ENCODE results near the gene JPT1.
A peak's percentile ranks its signal among the peaks of the same experiment; 100 is the strongest.

Gene JPT1

DNA sequence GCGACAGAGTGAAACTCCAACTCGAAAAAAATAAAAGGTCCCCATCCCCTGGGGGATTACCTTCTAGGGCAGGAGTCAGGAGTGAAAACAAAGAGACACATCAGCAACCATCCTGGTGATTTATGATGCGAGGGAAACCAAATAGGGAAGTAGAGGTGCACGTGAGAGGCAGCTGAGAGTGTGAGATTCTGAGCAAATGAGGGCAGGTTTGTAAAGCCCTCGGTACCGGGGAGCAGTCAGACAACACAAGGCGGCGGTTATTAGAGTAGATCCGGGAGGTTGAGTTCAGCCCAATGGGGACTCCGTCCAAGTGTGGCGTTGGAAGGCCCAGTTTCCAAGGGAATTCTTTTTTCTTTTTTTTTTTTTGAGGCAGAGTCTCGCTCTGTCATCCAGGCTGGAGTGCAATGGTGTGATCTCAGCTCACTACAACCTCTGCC is 51.9 kb downstream of the JPT1 start:
- DNase-seq = no peak

DNA sequence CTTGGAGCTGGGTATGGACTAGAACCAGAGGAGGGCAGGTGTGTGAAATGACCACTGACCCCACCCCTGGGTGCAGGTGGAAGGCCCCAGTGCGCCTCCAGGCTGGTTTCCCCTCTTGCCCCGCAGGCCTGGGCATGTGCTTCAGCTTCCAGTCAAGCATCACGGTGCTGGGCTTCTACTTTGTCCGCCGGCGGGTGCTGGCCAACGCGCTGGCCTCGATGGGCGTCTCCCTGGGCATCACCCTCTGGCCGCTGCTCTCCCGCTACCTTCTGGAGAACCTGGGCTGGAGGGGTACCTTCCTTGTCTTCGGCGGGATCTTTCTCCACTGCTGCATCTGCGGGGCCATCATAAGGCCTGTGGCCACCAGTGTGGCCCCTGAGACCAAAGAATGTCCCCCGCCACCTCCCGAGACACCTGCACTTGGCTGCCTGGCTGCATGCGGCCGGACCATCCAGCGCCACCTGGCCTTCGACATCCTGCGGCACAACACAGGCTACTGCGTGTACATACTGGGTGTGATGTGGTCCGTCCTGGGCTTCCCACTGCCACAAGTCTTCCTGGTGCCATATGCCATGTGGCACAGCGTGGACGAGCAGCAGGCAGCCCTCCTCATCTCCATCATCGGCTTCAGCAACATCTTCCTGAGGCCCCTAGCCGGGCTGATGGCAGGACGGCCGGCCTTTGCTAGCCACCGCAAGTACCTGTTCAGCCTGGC is 54.3 kb downstream of the JPT1 start:
- DNase-seq = no peak

DNA sequence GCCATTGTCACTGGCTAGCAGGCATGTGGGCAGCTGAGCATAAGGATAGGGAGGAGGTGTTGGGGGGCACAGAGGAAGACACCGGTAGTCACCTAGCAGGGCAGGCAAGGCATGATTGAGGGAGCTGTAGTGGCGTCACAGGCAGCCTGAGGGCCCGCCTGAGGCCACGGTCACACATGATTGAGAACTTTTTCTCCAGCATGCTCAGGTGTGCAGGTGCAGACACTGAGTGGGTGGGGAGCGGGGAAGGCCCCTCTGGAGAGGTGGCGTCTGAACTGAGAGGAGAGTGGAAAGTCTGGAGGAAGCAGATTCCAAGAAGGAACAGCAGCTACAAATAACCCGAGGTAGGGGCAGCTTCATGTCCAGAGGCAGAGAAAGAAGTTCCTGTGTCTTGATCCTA is 55.5 kb downstream of the JPT1 start:
- DNase-seq = no peak

DNA sequence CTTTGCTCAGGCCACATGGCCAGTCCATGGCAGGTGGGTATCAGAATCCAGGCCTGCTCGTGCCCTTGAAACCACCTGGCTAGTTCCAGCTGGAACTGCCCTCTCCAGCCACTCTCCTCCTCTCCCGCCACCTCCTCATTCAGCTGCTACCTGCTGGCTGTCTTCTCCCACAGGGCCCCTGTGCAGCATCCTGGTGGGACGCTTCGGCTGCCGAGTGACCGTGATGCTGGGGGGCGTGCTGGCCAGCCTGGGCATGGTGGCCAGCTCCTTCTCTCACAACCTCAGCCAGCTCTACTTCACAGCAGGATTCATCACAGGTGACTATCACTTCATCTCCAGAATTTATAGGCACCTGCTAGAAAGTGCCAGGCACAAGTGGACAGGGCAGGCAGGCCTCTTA is 56.4 kb downstream of the JPT1 start:
- DNase-seq = no peak

DNA sequence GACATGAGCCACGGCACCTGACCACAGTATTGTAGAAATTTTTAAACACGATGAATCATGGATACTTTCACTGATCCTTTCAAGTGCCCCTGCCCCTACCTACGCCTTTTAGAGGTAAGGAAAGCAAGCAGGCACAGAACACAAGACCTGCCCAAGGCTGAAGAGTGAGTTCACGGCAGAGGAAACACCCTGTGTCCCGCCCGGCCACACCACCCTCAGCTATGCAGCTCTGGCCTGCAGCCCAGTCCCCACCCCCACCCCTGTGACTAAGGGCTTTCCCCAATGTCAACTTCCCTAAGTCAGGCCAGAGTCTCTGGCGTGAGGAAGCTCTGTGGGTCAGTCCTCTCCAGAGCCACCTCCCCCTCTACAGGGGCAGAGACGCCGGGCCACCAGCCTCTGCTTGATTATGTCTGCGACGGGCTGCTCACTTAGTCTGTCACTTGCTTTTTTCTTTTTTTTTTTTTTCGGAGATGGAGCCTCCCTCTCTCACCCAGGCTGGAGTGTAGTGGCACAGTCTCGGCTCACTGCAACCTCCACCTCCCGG is 58.2 kb downstream of the JPT1 start:
- peak; percentile 89 for DNase-seq

DNA sequence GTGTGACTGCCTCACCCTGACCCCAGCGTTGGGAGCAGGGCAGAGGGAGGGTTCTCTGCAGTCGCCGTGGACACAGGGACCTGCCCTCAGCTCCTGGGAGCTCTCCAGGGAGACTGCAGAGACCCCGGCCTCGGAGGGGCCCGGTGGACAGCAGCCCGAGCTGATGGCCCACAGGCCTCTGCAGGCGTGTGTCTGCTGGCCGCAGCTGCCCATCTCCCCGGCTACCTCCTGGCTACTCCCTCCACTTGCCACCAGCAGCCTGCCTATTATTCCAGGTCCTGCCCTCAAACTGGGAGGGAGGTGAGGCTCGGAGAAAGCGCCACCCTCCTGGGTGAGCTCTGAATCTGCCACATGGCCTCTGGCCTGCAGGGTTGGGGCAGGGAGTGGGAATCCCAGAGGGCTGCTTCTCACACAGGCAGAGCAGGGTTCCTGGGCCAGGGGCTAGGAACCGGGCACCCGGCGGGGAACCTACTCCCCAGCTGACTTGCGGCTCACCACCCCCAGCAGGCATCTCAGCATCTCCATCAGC is 59.4 kb downstream of the JPT1 start:
- DNase-seq = no peak

DNA sequence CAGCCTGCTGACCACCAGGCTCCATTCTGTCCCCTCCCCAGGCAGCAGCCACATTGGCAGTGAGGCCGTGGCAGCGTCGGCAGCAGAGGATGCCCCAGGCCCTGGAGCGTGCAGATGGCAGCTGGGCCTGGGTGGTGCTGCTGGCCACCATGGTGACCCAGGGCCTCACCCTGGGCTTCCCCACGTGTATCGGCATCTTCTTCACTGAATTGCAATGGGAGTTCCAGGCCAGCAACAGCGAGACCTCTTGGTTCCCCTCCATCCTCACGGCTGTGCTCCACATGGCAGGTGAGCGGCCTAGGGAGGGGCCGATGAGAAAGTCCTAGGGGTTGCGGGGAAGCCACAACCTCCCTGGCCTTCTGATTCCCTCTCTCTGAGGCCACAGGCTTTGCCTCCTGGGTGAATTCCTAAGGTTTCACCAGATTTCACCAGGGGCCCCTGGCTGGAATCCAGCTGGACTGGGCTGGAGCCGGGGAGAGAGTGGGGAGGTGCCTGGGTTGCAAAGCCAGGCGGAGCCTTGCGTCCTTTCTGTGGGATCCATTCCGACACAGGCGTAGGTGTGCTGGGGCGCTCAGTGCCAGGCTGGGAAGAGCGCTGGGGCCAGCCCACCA is 60.7 kb downstream of the JPT1 start:
- DNase-seq = no peak

DNA sequence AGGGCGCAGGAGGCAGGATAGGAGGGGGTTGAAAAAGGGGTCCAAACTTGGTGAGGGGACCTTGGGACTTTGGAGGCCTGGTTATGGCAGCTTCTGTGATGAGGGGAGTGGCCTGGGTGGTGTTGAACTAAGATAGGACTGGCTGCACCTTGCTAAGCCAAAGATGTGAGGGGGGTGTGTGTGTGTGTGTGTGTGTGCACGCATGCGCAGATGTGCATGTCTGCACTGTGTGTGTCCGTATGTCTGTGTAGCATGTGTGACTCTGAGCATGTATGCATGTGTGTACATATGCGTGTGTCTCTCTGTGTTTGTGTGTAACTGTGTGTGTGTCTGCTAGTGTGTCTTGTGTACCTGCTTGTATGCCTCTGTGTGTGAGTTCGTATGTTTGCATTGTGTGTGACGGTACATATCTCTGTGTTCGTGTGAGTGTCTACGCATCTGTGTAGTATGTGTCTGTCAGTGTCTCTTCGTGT is 62.4 kb downstream of the JPT1 start:
- no peak for DNase-seq

DNA sequence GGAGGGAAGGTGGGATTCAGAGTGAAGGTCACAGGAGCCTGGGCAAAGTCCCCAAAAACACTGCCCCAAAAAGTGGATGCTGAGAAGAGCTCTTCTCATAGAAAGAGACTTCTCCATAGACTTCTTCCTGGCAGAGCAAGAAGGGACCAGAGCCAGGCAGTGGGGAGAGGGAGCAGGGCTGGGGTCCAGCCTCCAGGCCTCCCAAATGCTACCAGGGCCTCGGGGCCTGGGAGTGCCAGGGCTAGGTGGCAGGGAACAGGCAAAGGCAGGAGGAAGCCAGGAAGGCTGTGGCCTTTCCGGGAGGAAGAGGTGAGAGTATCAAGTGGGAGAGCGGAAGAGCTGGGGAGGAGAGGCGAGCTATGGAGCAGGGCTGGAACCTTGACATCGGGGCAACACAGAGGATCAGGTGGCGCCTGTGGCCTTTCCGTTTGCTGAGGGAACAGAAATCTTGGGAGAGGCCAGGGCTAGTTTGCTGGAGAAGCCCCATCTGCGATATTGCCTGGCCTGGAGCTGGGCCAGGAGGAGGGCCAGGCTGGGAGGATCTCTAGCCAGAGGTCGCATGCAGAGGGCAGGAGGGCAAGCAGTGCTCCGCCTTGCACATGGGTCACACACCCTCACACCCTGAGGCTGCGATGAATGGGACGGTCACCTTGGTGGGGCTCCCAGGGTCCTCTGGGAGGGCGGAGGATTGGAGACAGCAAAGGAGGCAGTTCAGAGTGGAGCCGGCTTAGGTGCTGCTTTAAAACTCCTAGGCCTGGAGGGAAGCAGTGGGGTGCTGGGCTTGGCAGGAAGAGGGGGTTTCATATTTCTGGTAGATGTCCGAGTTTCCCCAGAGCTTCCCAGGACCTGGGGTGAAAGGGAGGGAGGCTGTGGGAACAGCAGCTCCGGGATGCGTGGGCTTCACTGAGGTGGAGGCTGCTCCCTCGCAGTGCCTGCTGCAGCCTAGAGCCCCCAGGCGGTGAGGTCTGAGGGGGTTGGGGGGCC is 63.1 kb downstream of the JPT1 start:
- no peak for DNase-seq

DNA sequence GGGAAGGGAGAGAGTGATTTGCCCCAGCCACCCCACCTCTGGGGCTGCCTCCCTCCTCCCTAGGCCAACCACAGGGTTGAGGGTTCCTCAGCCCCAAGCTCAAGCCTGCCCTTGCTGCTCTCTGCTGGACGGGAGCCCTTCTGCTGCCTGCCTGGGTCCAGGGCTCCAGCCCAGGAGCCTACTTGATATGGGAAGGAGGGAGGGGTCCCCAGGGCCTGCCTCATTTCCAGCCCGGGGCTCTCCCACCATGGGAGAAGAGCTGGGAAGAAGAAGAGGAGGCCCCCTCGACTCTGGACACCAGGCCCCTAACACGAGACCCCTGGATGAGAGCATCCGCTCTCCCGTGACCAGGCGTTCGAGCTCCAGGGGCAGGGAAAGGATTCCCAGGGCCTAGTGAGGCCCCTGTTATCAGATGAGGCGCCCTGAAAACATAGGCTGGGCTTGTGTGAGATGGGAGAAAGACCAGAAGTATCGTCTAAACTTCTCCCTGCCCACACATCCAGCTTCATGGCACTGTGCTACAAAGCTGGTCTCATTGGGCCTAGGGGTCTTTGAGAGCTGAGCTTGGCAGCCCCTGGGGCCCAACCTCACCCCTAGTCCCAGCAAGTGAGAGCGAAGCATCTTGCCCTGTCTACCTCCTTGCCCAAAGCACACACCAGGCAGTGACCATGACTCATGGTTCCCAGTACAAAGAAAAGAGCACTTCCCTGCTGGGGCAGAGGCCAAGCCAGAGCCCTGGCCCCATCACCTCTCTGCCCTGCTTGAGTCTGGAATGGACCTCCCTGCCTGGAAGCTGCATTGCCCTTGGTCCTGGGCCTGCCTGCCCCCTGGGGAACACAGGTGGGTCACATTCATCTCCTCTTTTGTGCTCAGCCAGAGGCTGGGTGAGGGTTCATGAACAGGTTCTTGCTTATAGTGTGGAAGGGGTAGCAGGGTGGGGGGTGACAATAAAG is 65.6 kb downstream of the JPT1 start:
- DNase-seq = peak; percentile 63

DNA sequence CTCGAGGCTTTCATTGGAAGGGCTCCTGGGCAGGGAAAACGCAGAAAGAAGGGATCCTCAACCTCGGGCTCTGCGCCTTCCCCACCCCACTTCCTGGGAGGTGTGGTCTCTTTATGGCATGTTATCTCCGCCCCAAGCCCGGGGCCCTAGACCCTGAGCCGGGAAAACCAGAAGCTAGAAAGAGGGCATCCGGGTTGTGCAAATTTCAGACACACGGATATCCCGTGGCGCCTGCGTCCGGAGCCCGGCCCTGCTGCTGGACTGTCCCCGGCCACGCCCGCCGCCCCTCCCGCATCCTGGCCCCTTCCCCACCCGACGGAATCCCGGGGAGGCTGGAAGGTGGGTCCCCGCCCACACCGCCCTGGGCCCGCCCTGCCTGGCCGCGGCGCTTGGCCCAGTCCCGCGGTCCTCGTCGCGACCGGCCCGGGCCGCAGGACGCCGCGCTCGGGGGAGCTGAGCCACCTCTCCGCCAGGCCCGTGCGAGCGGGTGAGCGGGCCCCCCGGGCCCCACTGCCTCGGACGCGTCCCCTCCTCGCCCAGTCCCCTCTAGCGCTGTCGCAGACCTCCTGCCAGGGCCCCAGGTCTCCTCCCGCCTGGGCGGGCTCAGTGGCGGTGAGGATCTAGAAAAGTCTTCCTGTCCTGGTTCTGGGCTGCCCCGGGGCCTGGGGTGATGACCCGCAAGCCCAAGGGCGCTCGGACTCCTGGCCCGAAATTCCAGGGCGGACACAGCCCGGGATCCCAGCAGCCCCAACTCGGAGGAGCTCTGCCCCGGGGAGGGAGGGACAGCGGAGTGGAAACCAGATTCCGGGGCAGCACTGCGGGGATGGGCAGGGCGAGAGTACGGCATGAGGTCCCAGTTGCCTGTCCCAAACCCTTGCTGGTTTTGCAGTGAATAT is 66.5 kb downstream of the JPT1 start, which contains the start of gene SLC16A5:
SLC16A5 (plus strand) TSS at position 397 of the 896 bp plus-strand sequence. CDS start 5,683 bp downstream, outside the sequence.
- peak; percentile 97 for DNase-seq

DNA sequence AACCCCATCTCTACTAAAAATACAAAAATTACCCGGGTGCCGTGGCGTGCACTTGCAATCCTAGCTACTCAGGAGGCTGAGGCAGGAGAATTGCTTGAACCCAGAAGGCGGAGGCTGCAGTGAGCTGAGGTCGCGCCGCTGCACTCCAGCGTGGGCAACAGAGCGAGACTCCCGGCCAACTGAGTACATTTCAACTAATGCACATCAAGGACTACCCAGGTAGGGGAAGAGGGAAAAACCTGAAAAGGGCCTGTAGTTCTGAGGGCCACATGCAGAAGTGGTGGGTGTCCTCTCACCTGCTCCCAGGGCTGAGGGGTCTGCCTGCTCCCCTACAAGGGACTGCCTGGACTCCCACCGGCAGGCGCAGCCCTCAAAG is 67.1 kb downstream of the JPT1 start:
- no peak for DNase-seq

DNA sequence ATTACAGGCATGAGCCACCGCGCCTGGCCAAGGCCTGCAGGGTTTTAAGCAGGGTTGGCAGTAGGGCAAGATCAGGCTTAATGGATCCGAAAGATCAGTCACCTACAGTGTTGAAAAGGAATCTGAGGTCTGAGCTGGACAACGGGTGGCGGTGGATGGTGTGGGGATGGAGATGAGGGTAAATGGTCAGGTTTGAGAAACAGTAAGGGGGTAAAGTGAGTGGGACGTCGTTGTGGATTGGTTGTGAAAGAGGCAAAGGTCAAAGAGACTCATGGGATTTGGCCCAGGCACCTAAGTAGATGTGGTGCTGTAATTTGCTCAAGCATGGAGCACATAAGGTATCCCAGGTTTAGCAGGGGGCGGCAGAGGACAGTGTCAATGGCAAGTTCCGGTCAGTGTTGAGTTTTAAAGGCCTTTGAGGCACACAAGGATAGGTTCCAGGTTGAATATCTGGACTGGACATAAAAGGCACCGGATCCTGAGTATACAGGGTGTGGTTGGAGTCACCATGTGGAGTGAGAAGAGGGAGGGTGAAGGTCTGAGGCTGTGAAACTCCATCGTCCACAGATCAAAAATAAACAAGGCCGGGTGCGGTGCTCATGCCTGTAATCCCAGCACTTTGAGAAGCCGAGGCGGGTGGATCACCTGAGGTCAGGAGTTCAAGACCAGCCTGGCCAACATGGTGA is 67.7 kb downstream of the JPT1 start:
- no peak for DNase-seq
